Esophagus squamous epithelium (tissue), 4 donors: Measurements from ENCODE around the gene CA10.

Experiments
- POLR2A ChIP-seq, 4 donors: fragments of 450-650 bp; IDR thresholded peaks; one replicate each; pipeline ENCODE4 v1.6.1; 2017; ENCODE audit warnings: antibody characterized with exemption in 4 of 4, mild to moderate bottlenecking in 4 of 4, moderate library complexity in 3 of 4
- TF ChIP-seq, protein P1 (sequence below), 6 experiments: fragments of 450-650 bp in 4 of 6; fragments of 200-600 bp in 2 of 6; sonication (generic) in 2 of 6; IDR thresholded peaks; one replicate each; pipeline ENCODE4 v1.5.1; 2016 to 2019; ENCODE audit warnings: antibody characterized with exemption in 6 of 6, mild to moderate bottlenecking in 4 of 6, moderate library complexity in 4 of 6

DNA sequence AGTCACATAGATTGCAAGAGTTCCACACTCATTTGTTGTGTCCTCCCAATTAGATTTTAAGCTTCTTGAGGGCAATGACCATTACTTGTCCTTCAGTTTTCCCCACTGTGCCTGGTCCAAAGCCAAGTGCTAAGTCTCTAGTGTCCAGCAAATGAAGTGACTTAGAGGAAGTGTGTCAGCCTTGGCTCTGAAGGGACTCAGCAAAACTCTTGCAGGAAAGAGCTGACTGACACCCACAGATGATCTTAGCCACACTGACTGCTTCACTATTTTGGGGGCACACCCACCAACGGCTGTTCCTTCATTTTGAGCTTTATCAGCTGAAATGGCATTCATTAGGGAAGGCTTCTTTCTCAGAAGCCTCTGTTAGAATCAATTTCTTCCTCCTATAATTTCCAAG is 540.0 kb downstream of the CA10 start:
- TF ChIP-seq, protein P1, sequence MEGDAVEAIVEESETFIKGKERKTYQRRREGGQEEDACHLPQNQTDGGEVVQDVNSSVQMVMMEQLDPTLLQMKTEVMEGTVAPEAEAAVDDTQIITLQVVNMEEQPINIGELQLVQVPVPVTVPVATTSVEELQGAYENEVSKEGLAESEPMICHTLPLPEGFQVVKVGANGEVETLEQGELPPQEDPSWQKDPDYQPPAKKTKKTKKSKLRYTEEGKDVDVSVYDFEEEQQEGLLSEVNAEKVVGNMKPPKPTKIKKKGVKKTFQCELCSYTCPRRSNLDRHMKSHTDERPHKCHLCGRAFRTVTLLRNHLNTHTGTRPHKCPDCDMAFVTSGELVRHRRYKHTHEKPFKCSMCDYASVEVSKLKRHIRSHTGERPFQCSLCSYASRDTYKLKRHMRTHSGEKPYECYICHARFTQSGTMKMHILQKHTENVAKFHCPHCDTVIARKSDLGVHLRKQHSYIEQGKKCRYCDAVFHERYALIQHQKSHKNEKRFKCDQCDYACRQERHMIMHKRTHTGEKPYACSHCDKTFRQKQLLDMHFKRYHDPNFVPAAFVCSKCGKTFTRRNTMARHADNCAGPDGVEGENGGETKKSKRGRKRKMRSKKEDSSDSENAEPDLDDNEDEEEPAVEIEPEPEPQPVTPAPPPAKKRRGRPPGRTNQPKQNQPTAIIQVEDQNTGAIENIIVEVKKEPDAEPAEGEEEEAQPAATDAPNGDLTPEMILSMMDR (IDR thresholded peaks at IDR 0.05) = no peak
- no peak for TF ChIP-seq POLR2A (IDR thresholded peaks at IDR 0.05)
